Activated T-cell treated with anti-CD3 and anti-CD28 coated beads for 4 hours (primary cell): Measurements from ENCODE around the gene CIRBP.
"Not testable (repeated sequence)": the region's sequence is repeated elsewhere in the genome, so short reads cannot be mapped to it uniquely, and the experiment has no call there.

Experiments
- DNase-seq: peaks from one replicate; pipeline ENCODE4 v3.0.0-alpha.2; 2020

The CIRBP gene

DNA sequence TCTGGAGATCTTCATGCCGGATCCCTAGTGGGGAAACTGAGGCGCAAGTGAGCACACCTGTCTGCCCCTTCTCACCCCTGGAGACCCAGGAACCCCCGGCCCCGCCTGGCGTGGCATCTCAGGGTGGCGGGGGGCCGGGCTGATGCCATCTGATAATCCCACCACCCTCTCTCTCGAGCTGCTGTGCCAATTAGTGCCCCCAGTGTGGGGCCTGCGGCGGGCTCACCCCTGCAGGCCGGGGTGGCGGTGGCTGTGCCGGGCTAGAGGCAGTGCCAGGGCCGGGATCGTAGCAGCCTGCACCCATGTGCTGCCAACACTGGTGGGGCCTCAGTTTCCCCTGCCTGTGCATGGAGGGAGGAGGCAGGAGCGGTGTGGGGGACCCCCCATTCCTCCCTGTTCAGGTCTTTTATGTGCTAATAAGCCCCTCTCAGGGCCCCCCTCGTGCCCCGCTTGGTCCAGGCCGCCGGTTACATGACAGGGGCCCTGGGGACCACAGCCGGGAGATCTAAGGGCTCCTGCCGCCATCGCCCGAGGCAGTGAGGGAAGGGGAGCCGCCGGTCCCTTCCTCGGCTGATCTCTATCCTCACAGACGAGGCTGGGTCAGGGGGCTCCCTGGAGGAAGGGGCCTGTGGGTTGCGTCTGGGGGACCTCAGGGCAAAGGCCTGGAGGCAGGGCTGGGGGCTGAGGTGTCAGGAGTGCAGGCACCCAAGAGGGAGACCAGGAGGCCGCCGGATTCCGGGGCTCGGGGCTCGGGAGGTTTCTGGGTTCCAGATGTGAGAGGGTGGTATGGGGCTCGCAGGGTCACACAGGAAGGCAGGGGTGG, 24.9 kb downstream of the CIRBP start:
- no peak for DNase-seq

DNA sequence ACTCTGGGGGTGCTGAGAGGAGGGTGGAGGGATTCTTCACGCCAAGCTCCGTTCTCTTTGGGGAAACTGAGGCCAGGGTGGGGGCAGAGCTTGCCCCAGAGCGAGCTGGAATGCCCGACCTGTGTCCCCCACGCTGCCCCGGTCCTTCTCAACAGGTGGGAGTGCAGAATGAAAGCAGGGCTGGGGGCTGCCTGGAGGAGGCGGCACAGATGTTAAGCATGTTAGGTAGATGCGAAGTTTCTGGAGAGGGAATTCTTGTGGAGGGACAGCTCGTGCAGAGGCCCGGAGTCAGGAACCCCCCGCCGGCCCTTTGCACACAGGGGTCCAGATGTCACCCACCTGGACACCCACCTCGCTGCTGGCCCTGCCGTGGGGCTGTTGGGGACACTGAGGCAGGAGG, 25.6 kb downstream of the CIRBP start:
- no peak for DNase-seq

DNA sequence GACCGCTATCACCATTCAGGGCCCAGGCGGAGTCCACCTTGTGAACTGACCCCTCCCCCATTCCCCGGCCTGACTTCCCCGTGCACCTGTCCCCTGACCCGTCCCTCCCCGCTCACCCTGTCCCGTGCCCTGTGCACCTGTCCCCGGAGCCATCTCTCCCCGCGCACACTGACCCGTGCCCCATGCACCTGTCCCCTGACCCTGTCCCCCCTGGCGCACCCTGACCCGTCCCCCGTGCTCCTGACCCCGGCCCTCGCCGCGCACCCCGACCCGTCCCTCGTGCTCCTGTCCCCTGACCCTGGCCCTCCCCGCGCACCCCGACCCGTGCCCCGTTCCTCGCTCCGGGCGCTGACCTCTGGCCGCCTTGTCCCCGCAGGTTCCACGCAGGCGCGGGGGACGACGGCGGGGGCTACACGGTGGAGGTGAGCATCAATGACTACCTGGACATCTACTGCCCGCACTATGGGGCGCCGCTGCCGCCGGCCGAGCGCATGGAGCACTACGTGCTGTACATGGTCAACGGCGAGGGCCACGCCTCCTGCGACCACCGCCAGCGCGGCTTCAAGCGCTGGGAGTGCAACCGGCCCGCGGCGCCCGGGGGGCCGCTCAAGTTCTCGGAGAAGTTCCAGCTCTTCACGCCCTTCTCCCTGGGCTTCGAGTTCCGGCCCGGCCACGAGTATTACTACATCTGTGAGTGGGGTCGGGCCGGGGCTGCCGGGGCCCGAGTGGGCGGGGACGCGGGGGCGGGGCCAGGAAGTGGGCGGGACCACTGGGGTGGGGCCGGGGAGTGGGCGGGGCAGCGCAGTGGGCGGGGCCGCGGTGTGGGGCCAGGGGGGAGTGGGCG, 26.3 kb downstream of the CIRBP start:
- peak; percentile 40 for DNase-seq

DNA sequence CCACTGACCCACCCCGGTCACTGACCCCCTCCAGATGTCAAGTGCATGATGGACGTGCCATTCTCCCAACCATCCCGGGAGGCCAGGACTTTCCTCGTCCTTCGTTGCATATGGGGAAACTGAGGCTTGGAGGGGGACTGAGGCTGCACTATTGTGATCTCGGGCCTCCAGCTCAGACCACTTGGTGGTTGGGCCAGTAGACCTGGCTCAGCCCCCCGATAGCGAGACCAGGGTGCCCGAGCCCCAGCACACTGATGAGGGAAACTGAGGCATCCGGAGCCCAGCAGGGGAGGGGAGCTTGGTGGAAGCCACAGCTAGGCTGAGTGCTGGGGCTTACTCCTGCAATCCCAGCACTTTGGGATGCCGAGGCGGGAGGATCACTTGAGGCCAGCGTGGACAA, 26.9 kb downstream of the CIRBP start:
- no peak for DNase-seq

DNA sequence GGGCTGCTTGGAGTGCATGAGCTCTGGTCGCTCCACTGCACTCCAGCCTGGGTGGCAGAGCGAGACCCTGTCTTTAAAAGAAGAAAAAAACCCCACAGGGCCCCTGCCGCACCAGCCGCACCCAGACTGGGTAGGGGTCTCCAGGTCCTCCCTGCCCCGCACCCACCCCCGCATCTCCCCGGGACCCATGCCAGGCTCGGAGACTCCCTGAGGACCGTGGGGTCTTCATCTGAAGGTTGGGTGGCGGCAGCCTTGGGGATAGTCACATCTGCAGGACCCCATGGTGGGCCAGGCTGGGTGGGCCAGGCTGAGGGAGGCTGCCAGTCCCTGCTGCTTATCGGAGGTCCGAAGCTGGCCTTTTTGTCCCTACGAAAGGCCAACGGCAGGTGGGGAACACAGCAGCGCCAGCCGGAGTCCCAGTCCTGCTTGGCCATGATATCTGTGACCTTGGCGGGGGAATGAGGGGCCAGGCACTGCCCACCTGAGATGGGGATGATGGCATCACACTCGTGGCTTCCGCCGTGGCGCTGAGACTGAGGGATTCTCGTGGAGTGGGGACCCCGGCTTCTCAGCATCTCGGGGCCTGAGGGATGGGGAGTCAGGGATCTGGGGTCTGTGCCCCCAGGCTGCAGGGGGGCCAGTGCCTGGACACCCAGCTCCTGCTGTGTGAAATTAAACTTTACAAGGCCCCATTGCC, 27.6 kb downstream of the CIRBP start:
- no peak for DNase-seq

DNA sequence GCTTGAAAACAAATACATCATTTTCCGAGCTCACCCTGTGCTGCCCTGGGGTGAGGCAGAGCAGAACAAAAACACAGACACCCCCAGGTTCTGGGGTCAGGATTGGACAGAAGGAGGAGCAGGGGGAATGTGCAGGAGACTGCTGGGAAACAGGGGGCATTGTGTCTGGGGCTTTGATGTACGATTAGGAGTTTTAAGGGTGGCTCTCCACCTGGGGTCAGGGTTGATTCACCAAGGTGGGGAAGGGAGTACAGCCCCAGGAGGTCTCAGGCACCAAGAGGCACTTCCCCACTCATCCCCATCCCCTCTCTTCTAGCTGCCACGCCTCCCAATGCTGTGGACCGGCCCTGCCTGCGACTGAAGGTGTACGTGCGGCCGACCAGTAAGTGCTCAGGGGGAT, 29.1 kb downstream of the CIRBP start:
- DNase-seq = no peak

DNA sequence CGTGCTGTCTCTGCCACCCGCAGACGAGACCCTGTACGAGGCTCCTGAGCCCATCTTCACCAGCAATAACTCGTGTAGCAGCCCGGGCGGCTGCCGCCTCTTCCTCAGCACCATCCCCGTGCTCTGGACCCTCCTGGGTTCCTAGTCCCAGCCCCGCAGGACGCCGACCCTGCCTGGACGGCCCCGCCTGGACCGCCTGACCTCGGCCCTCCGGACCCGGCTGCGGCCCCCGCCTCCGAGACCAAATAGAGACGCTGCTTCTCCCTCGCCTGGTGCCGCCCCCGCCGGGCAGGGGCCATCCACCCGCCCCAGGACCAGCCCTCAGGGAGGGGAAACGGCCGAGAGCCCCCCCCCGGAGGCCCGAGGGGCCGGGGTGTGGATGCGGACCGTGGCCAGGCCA, 30.7 kb downstream of the CIRBP start:
- DNase-seq = no peak

DNA sequence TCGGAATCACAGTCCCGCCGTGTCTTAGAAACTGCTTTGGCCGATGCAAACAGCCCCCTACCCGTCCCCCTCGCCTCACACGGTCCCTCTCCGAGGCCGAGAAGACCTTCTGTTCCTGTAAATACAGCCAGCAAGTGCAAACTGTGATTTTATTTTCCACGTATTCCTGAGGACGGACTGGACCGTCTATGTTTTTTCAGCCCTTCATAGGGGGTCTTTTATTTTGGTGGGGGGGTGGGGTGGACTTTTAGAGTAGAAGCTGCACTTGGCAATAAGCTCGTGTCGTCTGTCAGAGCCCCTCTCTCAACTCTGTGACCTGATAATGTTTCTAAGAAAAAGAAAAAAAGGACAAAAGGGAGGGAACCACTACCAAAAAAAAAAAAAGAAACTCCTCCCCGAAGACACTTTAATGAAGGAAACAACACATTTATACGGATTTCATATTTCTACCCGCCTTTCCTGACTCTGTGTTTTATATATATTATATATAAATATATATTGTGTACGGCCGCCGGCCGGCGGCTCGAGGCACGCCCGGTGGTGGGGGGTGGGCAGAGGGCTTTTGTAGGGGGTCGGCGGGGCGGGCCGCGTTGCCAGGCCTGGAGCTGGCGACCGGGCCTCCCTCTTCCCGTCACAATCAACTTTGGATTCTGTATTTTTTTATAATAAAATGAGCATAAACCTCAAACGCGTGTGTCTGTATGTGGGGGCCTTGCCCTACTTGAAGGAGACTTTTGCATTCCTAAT, 31.8 kb downstream of the CIRBP start:
- no peak for DNase-seq

DNA sequence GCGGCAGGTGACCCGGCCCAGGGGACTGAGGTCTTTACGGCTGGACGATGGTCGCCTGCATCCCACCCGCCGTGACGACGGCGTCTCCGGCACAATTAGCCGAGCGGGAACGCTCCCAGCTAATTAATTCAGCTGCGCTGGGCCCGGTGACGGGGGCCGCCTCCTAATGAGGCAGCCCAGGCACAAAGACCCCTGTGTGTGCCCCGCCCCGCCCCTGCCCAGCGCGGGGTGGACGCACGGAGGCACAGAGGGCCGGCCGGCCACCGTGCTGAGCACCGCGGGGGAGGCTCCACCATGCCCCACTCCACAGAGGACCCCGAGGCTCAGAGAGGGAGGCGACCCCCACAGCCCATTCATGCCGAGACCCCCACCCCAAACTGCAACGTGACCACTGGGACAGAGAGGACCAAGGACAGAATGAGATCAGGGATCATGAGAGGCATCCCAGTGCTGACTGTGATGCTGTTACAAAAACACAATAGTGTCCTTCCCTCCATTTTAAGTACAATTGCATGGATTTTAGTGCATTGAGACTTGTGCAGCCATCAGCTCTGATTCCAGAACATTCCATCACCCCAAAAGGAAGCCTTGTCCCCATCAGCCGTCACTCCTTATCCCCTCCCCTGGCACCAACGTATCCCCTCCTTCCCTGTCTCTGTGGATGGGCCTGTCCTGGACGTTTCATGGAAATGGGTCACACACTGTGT, 33.6 kb downstream of the CIRBP start:
- no peak for DNase-seq

- no peak for DNase-seq
Measured at GRCh38 chr19:1304197-1304924, 35.2 kb downstream of the CIRBP start.

DNA sequence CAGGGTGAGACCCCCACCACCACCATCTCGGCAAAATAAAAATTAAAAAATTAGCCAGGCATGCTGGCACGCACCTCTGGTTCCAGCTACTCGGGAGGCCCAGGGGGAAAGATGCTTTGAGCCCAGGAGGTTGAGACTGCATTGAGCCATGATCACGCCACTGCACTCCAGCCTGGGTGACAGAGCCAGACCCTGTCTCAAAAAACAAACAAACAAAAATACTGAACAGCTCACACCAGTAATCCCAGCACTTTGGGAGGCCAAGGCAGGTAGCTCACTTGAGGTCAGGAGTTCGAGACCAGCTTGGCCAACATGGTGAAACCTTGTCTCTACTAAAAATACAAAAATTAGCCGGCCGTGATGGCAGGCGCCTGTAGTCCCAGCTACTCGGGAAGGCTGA, 36.2 kb downstream of the CIRBP start:
- DNase-seq = not testable (repeated sequence)

DNA sequence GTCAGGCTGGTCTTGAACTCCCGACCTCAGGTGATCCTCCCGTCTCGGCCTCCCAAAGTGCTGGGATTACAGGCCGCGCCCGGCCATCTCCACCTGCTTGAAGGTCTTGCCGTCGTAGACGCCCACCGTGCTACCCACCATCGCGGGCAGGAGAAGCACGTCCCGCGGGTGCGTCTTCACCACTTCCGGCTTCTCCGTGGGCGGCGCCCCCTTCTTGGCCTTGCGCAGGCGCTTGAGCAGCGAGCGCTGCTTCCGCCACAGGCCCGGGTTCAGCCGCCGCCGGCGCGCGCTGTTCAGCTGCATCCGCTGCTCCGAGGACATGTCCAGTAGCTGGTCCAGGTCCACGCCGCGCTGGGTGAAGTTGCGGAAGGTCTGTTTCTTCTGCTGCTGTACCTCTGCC, 38.2 kb downstream of the CIRBP start:
- DNase-seq = no peak

- no peak for DNase-seq
Measured at GRCh38 chr19:1307755-1308303, 38.7 kb downstream of the CIRBP start.

DNA sequence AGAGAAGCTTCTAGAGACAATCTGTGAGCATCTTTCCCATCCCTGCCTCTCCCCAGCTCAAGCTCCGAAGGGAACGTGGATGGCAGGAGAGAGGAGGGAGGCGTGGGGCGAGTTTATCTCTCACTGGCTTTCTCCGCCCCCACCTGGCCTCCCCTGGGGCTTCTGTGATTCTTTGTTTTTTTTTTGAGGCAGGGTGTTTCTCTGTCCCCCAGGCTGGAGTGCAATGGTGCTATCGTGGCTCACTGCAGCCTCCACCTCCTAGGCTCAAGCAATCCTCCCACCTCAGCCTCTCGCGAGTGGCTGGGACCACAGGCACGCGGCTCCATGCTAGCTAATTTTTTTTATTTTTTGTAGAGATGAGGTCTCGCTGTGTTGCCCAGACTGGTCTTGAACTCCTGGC, 39.6 kb downstream of the CIRBP start:
- no peak for DNase-seq

DNA sequence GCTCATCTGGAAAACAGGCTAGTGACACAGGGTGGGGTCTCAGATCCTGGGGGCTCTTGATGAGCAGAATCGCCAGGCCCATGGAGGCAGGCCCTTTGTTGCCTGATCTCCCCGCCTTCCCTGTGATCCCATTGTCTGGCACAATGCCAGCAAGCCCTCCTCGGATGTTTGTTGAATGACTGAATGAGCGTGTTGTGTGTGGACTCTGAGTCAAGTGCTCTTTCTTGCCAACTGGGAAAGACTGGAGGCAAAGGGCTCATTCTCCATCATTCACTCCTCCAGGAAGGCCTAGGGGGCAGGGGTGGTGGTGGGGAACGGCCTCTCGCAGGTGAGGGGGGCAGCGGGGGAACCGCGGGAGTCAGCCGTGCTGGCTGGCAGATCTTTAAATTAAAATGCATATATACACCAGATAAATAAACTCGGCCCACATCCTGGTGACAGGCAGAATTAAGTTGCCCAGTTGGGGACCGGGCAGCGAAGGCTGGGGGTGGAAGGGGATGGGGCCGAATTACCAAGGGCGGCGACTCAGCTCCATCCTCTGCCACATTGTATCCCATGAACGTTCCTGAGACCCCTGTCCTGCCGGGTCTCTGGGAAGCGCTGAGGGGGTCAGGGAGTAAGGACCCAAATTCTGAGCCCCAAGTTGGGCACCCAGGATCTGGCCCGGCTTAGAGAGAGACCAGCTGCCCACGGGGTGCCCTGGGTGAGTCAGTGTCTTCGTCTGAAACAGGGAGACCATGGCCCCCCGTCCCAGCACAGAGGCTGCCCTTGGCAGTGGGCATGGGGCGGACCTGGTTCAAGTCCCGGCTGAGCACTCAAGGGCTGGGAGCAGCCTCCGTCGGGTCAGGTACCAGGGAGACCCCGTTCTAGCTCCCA, 41.1 kb downstream of the CIRBP start:
- DNase-seq = no peak

- DNase-seq = no peak
Measured at GRCh38 chr19:1310853-1311180, 41.7 kb downstream of the CIRBP start.

- DNase-seq = no peak
Measured at GRCh38 chr19:1311543-1312091, 42.5 kb downstream of the CIRBP start.

DNA sequence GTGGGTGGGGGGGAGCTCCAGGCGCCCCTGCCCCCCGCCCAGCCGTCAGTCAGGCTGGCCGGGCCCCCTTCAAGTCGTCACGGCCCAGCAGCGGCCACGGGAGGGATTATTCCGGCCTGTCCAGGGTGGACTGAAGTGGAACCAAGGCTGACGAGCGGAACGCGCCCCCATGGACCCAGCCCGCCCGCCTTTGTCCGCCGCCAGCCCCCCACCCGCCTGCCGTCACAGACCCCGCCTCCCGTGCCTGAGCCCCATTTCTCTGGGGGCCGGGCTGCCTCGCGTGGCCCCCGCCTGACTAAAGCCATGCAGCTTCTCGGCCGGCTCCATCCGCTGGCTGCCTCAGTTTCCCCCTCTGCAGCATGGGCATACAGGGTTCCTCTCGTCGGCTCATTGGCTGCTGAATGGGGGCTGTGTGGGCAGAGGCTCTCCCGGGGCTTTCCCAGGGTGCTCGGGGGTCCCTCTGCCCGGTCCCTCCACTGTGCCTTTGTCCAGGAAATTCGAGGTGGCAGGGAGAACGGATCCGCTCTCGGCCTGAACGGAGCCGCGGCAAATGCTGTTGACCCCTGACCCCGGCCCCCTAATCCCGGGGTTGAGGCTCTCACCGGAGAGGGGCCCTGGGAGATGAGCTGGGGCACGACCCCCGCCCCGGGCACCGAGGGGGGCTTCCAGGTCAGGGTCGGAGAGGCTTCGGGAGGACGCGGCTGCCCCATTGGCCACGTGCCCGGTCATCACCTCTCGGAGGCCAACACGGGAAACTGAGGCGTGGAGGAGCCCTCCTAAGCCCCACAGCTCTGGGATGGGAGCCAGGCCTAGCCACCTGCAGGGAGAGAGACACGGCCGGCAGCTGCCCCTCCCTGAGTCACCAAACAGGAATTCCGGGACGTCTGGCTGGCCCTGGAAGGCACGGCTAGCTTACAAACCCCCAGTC, 43.9 kb downstream of the CIRBP start:
- DNase-seq = no peak
